RWPE2 (cell line): ENCODE data around the gene MLXIP.

ENCODE experiments used
- ATAC-seq: fragments of 200-7000 bp; cut with Tn5 transposase; 3 replicates; pipeline ENCODE4 v1.9.1; 2021; ENCODE audit warnings: low read depth
- DNase-seq: peaks from one replicate; pipeline ENCODE4 v3.0.0-alpha.2; 2020; ENCODE audit warnings: low spot score
- H3K27ac ChIP-seq: fragments of 450-650 bp; 2 replicates; pipeline ENCODE4 v1.5.1; 2017; ENCODE audit warnings: mild to moderate bottlenecking; ENCODE audit not compliant: poor library complexity, severe bottlenecking
- H3K27me3 ChIP-seq: fragments of 250-450 bp; sonication (Bioruptor Pico); 2 replicates; pipeline ENCODE4 v1.5.1; 2021; ENCODE audit warnings: mild to moderate bottlenecking, moderate library complexity; ENCODE audit not compliant: insufficient read depth, poor library complexity, severe bottlenecking
- H3K36me3 ChIP-seq: fragments of 250-450 bp; sonication (Bioruptor Pico); 2 replicates; pipeline ENCODE4 v1.5.1; 2020; ENCODE audit warnings: low read depth, mild to moderate bottlenecking, moderate library complexity
- H3K4me1 ChIP-seq: fragments of 250-450 bp; sonication (Bioruptor Pico); 2 replicates; pipeline ENCODE4 v1.5.1; 2021; ENCODE audit warnings: mild to moderate bottlenecking, moderate library complexity; ENCODE audit not compliant: insufficient read depth, poor library complexity, severe bottlenecking
- H3K4me3 ChIP-seq: fragments of 250-450 bp; sonication (Bioruptor Pico); 2 replicates; pipeline ENCODE4 v1.5.1; 2021; ENCODE audit warnings: mild to moderate bottlenecking, moderate library complexity; ENCODE audit not compliant: severe bottlenecking
- H3K9me3 ChIP-seq: fragments of 250-450 bp; sonication (Bioruptor Pico); 2 replicates; pipeline ENCODE4 v1.5.1; 2021; ENCODE audit warnings: mild to moderate bottlenecking, moderate library complexity; ENCODE audit not compliant: severe bottlenecking
- TF ChIP-seq, protein P1 (sequence below): fragments of 450-650 bp; IDR thresholded peaks from one replicate; pipeline ENCODE4 v1.5.1; 2017; ENCODE audit warnings: mild to moderate bottlenecking, moderate library complexity; ENCODE audit not compliant: poor library complexity, severe bottlenecking

The MLXIP gene

DNA sequence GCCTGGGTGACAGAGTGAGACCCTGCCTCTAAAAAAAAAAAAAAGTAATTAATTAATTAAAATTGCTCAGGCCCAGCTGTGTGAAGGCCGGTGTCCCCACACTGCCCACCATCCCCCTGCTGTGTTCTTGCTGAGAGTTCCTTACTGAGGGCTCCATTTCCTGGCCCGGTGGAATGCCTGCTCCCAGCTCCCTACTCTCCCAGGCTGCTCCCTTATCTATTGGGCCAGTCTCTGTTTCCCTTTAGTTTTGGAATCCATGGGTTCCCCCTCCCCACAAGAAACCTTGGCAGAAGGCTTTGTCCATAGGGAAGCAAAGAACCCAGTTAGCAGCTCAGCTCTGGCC, 19.0 kb downstream of the MLXIP start:
- peak overlapping the region; percentile 91 for H3K27ac ChIP-seq
- TF ChIP-seq, protein P1, sequence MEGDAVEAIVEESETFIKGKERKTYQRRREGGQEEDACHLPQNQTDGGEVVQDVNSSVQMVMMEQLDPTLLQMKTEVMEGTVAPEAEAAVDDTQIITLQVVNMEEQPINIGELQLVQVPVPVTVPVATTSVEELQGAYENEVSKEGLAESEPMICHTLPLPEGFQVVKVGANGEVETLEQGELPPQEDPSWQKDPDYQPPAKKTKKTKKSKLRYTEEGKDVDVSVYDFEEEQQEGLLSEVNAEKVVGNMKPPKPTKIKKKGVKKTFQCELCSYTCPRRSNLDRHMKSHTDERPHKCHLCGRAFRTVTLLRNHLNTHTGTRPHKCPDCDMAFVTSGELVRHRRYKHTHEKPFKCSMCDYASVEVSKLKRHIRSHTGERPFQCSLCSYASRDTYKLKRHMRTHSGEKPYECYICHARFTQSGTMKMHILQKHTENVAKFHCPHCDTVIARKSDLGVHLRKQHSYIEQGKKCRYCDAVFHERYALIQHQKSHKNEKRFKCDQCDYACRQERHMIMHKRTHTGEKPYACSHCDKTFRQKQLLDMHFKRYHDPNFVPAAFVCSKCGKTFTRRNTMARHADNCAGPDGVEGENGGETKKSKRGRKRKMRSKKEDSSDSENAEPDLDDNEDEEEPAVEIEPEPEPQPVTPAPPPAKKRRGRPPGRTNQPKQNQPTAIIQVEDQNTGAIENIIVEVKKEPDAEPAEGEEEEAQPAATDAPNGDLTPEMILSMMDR: no peak

DNA sequence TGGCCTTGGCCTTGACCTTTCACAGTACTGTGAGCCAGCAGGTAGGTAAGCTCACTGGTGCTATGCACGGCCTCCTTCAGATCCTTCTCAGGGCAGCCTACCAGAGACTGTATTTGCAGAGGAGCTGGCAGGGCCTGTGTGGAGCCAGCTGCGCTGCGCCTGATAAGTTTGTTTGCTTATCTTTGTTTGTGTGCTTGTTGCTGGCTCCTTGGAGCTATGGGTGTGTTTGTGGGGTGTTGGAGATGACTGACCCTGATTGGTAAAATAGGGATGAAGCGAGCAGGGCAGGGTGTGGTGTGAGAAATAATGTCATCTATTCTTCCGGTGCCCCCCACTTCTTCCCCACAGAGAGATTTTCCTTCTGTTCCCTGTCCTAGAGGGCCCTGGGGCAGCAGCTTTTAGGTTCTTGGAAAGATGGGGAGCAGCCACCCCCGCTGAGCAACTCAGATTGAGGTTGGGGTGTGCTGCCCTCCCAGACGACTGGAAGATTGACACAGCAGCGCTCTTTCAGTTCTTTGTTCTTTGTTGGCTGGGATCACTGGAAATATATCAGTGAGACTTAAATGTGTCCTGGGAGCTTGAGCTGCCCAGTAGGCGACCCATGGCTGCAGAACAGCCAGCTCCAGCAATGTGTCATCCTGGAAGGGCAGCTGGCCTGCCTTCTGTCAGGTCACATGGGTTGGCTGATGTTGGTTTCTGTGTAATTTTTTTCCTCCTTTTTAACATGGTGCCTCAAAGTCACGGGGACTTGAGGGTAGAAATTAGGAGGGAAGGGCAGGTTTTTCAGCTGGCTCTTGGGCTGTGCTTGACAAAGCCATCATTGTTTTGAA, 19.6 kb downstream of the MLXIP start:
- H3K36me3 ChIP-seq: peaks cover 10% of the 10 kb centered on the region
- H3K27me3 ChIP-seq: no peaks in the 10 kb centered on the region
- H3K4me1 ChIP-seq: peaks cover 34% of the 10 kb centered on the region
- TF ChIP-seq, protein P1: no peak
- peak overlapping the region; percentile 91 for H3K27ac ChIP-seq
- peak; percentile 43 for ATAC-seq
- no peaks in the 10 kb centered on the region for H3K9me3 ChIP-seq
- DNase-seq: no peak
- H3K4me3 ChIP-seq: no peak overlapping the region

More for the DNA sequence above, 19.0 kb downstream of the MLXIP start:
- Histone ChIP-seq H3K9me3 (no peaks in the 10 kb centered on the region), H3K4me1 (peaks cover 34% of the 10 kb centered on the region), H3K27me3 (no peaks in the 10 kb centered on the region), H3K4me3 (no peak overlapping the region), H3K36me3 (peaks cover 9% of the 10 kb centered on the region)
- ATAC-seq: 0 out of 3 replicates have a peak, but pooled peaks have one; percentile 1
- DNase-seq: no peak

DNA sequence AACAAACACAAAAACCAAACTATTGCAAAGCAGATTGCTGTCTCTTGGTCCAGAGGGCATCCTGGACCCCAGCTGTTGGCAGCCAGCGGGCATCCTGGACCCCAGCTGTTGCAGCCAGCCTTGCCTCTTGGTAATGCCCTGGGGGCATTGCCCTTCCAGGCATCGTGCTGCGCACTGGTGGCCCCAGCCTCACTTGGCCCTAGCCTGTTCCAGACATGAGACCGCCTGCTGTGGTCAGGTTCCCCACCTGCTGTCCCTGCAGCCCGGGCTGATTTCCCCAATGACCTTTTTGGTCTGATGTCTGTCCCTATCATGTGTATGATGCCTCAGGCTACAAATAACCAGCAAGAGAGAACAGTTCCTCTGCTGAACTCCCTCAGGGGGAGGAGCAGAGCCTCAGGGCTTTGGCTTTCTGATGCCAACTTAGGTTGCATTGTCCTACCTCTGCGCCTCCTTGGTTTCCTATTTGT, 20.8 kb downstream of the MLXIP start:
- TF ChIP-seq, protein P1: no peak
- Histone ChIP-seq H3K4me1 (peaks cover 34% of the 10 kb centered on the region), H3K4me3 (no peak overlapping the region), H3K36me3 (peaks cover 10% of the 10 kb centered on the region), H3K27me3 (no peaks in the 10 kb centered on the region), H3K9me3 (no peaks in the 10 kb centered on the region), H3K27ac (peak overlapping the region; percentile 91)
- no peak for DNase-seq
- no peak for ATAC-seq

DNA sequence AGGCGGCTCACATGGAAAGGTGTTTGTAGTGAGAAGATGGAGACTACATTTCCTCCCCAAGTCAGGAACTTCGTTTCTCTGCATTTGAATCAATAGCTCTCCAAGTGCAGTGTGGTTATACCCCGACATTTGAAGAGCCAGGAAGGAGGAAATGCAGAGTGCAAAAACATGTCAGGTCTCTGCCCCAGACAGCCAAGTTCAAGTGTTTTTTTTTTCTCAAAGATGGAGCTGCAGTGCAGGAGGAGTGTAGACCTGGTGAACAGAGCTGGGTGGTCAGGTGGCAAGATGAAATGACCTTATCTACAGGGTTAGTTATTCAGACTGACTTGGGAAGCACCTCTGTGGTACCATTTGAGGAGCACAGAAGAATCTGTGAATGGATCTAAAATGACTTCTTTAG, 21.3 kb downstream of the MLXIP start:
- H3K9me3 ChIP-seq: no peaks in the 10 kb centered on the region
- TF ChIP-seq, protein P1: no peak
- H3K4me1 ChIP-seq: peaks cover 34% of the 10 kb centered on the region
- ATAC-seq: no peak
- peaks cover 10% of the 10 kb centered on the region for H3K36me3 ChIP-seq
- H3K4me3 ChIP-seq: no peak overlapping the region
- H3K27ac ChIP-seq: peak overlapping the region; percentile 91
- no peak for DNase-seq
- no peaks in the 10 kb centered on the region for H3K27me3 ChIP-seq

DNA sequence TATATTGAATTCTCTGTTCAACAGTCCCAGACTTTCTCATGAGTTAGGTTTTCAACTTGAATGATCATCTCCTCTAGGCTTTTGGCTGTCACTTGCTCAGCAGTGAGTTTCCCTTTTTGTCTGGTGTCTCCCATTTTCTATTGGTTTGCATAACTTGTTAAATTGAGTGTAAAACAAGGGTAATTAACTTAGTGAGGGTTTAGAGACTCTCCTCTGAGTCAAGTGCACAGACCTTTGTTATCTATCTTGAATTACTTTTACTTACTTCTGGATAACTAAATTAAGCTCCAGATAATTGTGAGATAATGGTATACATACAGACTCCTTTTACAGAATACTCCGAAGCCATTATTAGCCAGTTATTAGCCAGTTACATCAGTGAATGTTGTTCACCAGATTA, 22.0 kb downstream of the MLXIP start:
- TF ChIP-seq, protein P1: no peak
- peaks cover 10% of the 10 kb centered on the region for H3K36me3 ChIP-seq
- H3K4me3 ChIP-seq: no peak overlapping the region
- DNase-seq: no peak
- no peaks in the 10 kb centered on the region for H3K9me3 ChIP-seq
- no peak overlapping the region for H3K27ac ChIP-seq
- H3K4me1 ChIP-seq: peaks cover 34% of the 10 kb centered on the region
- no peak for ATAC-seq
- no peaks in the 10 kb centered on the region for H3K27me3 ChIP-seq
